MCF 10A (cell line): ENCODE data around the gene RAB9B. TPM values are rescaled to one million over a fixed set of nuclear protein-coding genes. Genes with fewer than 3 reads are reported as not detected.

Source experiments
- BruUV-seq: library from RNA; stranded (reverse); fragments of 400-500 nt; replicated peaks from 2 replicates; lab custom pipeline; 2021; lab: Mats Ljungman, UMichigan
- CTCF ChIA-PET: fragments of 300-600 bp; sonication (Branson Sonifier 250); formaldehyde crosslinking; extraction: SDS; loops from one replicate; lab custom pipeline; 2021; ENCODE audit warnings: antibody characterized with exemption, inconsistent platforms; lab: Yijun Ruan, JAX
- POLR2A ChIA-PET: fragments of 300-600, 350-650 bp; sonication (Branson Sonifier 250); formaldehyde crosslinking; extraction: SDS; loops from one replicate; lab custom pipeline; 2020; ENCODE audit warnings: antibody characterized with exemption, inconsistent platforms; lab: Yijun Ruan, JAX
- DNase-seq: peaks from one replicate; pipeline ENCODE4 v3.0.0-alpha.2; 2018; ENCODE audit not compliant: unreplicated experiment
- H3K27ac Mint-ChIP-seq: one replicate; pipeline ENCODE4 v1.8.0; 2022; ENCODE audit warnings: mild to moderate bottlenecking, low read depth, mixed read lengths; ENCODE audit not compliant: unreplicated experiment
- H3K27me3 Mint-ChIP-seq: one replicate; pipeline ENCODE4 v1.8.0; 2022; ENCODE audit warnings: mixed read lengths; ENCODE audit not compliant: insufficient read depth, unreplicated experiment
- H3K36me3 Mint-ChIP-seq: one replicate; pipeline ENCODE4 v1.8.0; 2022; ENCODE audit warnings: mild to moderate bottlenecking, moderate library complexity, mixed read lengths; ENCODE audit not compliant: insufficient read depth, unreplicated experiment
- H3K4me1 Mint-ChIP-seq: one replicate; pipeline ENCODE4 v1.8.0; 2022; ENCODE audit warnings: mixed read lengths; ENCODE audit not compliant: insufficient read depth, unreplicated experiment
- H3K4me3 Mint-ChIP-seq: one replicate; pipeline ENCODE4 v1.8.0; 2022; ENCODE audit warnings: mild to moderate bottlenecking, moderate library complexity, mixed read lengths; ENCODE audit not compliant: unreplicated experiment
- H3K9me3 Mint-ChIP-seq: one replicate; pipeline ENCODE4 v1.8.0; 2022; ENCODE audit warnings: mixed read lengths; ENCODE audit not compliant: unreplicated experiment
- intact Hi-C: fragments of 100-400 bp; cut with micrococcal nuclease; formaldehyde crosslinking; loops from 2 replicates; pipeline ENCODE4 v1.14.1; 2022
- total RNA-seq: library from RNA; stranded (reverse); gene quantifications from 2 replicates; pipeline ENCODE4 v1.2.3, GENCODE V29; 2022
- TF ChIP-seq, protein P1 (sequence below): fragments of 200-600 bp; IDR thresholded peaks from one replicate; pipeline ENCODE4 v1.8.0; 2022; ENCODE audit warnings: antibody characterized with exemption, mild to moderate bottlenecking; ENCODE audit not compliant: unreplicated experiment

The RAB9B gene
- total RNA-seq, 1 experiment from 2014 or later, result 0.07 TPM

DNA sequence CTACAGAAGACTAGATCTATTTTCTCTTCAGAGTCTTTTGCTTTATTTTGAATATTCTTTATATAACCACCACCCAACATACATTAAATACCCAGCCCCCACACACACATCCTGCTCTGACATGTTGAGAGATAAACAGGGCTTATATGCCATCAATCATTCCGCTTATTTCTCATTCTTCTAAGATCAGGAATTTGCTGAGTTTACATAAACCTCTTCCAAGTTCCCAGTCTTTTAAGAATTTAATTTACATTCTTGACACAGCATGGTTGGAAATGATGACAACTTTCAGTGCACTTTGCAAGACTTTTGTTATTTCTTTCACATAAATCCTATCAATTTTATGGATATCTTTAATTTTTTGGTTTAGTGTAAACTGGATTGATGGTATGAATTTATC is 17.5 kb upstream of the RAB9B start:
- ChIA-PET CTCF (interaction anchor here (0.5 kb wide), 1 partner anchor 175 kb away, joined by 3 read pairs; no protein-coding TSS in a partner anchor), POLR2A (interaction anchor here (1.2 kb wide), 1 partner anchor 92 kb away, joined by 3 read pairs; no protein-coding TSS in a partner anchor)
- no peak for DNase-seq
- H3K36me3 Mint-ChIP-seq, result no peaks in the 10 kb centered on the region
- BruUV-seq, result no TSS peak
- no peaks in the 10 kb centered on the region for H3K4me1 Mint-ChIP-seq
- intact Hi-C loops, result no loop called here
- TF ChIP-seq, protein P1, sequence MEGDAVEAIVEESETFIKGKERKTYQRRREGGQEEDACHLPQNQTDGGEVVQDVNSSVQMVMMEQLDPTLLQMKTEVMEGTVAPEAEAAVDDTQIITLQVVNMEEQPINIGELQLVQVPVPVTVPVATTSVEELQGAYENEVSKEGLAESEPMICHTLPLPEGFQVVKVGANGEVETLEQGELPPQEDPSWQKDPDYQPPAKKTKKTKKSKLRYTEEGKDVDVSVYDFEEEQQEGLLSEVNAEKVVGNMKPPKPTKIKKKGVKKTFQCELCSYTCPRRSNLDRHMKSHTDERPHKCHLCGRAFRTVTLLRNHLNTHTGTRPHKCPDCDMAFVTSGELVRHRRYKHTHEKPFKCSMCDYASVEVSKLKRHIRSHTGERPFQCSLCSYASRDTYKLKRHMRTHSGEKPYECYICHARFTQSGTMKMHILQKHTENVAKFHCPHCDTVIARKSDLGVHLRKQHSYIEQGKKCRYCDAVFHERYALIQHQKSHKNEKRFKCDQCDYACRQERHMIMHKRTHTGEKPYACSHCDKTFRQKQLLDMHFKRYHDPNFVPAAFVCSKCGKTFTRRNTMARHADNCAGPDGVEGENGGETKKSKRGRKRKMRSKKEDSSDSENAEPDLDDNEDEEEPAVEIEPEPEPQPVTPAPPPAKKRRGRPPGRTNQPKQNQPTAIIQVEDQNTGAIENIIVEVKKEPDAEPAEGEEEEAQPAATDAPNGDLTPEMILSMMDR, result no peak
- H3K4me3 Mint-ChIP-seq, result no peak overlapping the region
- H3K27ac Mint-ChIP-seq, result no peak overlapping the region
- H3K27me3 Mint-ChIP-seq, result peaks cover 44% of the 10 kb centered on the region
- no peaks in the 10 kb centered on the region for H3K9me3 Mint-ChIP-seq

DNA sequence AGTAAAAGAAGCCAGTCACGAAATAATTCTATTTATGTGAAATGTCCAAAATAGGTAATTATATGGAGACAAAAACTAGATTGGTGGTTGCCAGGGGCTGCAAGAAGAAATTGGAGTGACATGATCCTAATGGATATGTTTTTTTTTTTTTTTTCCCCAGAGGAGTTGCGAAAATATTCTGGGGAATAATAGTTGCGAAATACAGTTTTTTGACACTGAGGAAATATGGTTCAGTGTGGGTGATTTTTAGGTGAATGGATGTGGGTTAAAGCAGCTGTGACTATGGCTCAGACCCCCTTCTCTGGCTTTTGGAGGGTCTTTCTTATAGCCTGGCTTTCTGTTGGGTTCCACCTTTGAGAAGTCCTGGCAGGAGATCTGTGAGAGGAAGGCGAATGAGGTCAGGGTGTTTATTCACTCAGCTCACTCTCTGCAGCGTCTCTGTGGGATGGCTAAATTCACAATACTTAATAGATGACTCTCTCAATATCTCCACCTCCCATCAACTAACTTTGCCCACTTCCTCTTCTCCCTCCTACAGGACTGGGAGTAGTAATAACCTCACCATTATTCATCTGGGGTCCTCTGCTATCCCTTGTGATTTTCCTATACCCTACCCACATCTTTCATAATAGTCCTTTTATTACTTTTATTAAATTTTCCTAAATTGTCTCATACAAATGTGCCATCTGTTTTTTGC is 15.3 kb upstream of the RAB9B start:
- H3K4me3 Mint-ChIP-seq, result no peak overlapping the region
- ChIA-PET POLR2A (interaction anchor here (0.6 kb wide), 1 partner anchor 13 kb away, joined by 3 read pairs; no protein-coding TSS in a partner anchor), CTCF (interaction anchor here (0.7 to 1.3 kb wide), 2 partner anchors 94 to 236 kb away, joined by 3 read pairs; no protein-coding TSS in a partner anchor)
- no peaks in the 10 kb centered on the region for H3K9me3 Mint-ChIP-seq
- DNase-seq, result peak; percentile 13
- BruUV-seq, result no TSS peak
- TF ChIP-seq, protein P1, result no peak
- intact Hi-C loops, result no loop called here
- H3K27ac Mint-ChIP-seq, result no peak overlapping the region
- no peaks in the 10 kb centered on the region for H3K36me3 Mint-ChIP-seq
- H3K4me1 Mint-ChIP-seq, result no peaks in the 10 kb centered on the region
- H3K27me3 Mint-ChIP-seq, result peaks cover 43% of the 10 kb centered on the region

DNA sequence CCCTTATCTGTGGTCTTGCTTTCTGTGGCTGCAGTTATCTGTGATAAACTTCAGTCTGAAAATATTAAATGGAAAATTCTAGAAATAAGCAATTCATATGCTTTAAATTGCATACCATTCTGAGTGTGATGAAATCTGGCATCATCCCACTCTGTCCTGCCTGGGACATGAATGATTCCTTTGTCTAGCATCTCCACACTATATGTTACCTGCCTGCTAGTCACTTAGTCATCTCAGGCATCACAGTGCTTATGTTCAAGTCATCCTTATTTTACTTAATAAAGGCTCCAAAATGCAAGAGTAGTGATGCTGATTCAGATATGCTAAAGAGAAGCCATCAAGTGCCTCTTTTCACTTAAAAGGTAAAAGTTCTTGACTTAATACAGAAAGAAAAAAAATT is 14.3 kb upstream of the RAB9B start:
- H3K9me3 Mint-ChIP-seq, result no peaks in the 10 kb centered on the region
- ChIA-PET POLR2A (interaction anchor here (2.2 kb wide), 1 partner anchor 72 kb away, joined by 15 read pairs; no protein-coding TSS in a partner anchor), CTCF (interaction anchor here (2.1 to 2.5 kb wide), 3 partner anchors 14 to 291 kb away, joined by 17 to 31 read pairs (median 29); partner anchors contain the start of gene RAB9B)
- H3K36me3 Mint-ChIP-seq, result no peaks in the 10 kb centered on the region
- peaks cover 43% of the 10 kb centered on the region for H3K27me3 Mint-ChIP-seq
- intact Hi-C loops, result no loop called here
- no peaks in the 10 kb centered on the region for H3K4me1 Mint-ChIP-seq
- no TSS peak for BruUV-seq
- no peak overlapping the region for H3K4me3 Mint-ChIP-seq
- H3K27ac Mint-ChIP-seq, result no peak overlapping the region
- no peak for DNase-seq
- TF ChIP-seq, protein P1, result no peak

DNA sequence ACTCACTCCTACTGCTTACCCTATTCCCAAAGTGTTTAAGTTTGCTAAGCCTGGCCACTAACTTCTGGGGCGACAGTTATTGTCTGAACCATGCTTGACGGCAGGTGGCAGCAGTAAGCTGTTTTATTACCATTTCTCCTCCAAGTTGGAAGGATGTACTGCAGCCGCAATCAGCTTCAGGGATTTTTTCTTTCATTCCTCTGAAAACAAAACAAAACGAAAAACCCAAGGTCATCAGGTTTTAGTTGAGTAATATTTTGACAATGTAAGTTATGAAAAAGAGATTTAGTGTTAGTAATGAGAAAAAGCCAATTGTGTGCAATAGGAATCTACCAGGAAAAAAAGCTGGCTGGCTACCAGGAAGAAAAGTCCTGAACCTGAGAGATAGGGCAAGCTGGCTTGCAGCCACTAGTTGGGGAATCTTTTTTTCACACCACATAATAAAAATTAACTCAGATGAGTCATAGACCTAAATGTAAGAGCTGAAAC is 13.2 kb upstream of the RAB9B start:
- H3K9me3 Mint-ChIP-seq, result no peaks in the 10 kb centered on the region
- BruUV-seq, result no TSS peak
- H3K36me3 Mint-ChIP-seq, result no peaks in the 10 kb centered on the region
- peak; percentile 75 for DNase-seq
- H3K4me1 Mint-ChIP-seq, result no peaks in the 10 kb centered on the region
- H3K27ac Mint-ChIP-seq, result peak overlapping the region; percentile 20
- CTCF ChIA-PET, result interaction anchor here (0.6 to 2.5 kb wide), 28 partner anchors 9 to 1345 kb away, joined by 3 to 31 read pairs (median 5); partner anchors contain the start of gene RAB9B
- no peak overlapping the region for H3K4me3 Mint-ChIP-seq
- TF ChIP-seq, protein P1, result peak; percentile 73
- intact Hi-C loops, result loop anchor here (1.0 kb wide), 2 partner anchors 268 to 291 kb away; no protein-coding TSS in a partner anchor
- H3K27me3 Mint-ChIP-seq, result peaks cover 45% of the 10 kb centered on the region
- POLR2A ChIA-PET, result interaction anchor here (1.1 to 2.2 kb wide), 3 partner anchors 73 to 99 kb away, joined by 3 to 15 read pairs (median 4); no protein-coding TSS in a partner anchor
